Measurements from ENCODE around the gene SRC.
A peak's percentile ranks its signal among the peaks of the same experiment; 100 is the strongest.

Gene SRC

GRCh38 chr20:37382482-37383120, 36.7 kb downstream of the SRC start:
- no peak for DNase-seq (ENCODE audit: low read depth in 3 of 3)

- DNase-seq (ENCODE audit: low read depth in 3 of 3), result peak in 1 of 3 experiments; percentile 23
Measured at GRCh38 chr20:37383229-37383989, 37.5 kb downstream of the SRC start.

GRCh38 chr20:37384683-37385174, 38.8 kb downstream of the SRC start:
- DNase-seq (ENCODE audit: low read depth in 3 of 3), result peak; percentile 61 to 74 (median 70)

GRCh38 chr20:37385176-37385575, 39.2 kb downstream of the SRC start:
- DNase-seq (ENCODE audit: low read depth in 3 of 3), result no peak

GRCh38 chr20:37385659-37386504, 39.9 kb downstream of the SRC start:
- no peak for DNase-seq (ENCODE audit: low read depth in 3 of 3)

- DNase-seq (ENCODE audit: low read depth in 3 of 3), result no peak
Measured at GRCh38 chr20:37386505-37387251, 40.7 kb downstream of the SRC start.

GRCh38 chr20:37387519-37388269, 41.8 kb downstream of the SRC start:
- no peak for DNase-seq (ENCODE audit: low read depth in 3 of 3)

- no peak for DNase-seq (ENCODE audit: low read depth in 3 of 3)
Measured at GRCh38 chr20:37388831-37389230, 42.9 kb downstream of the SRC start.

- DNase-seq (ENCODE audit: low read depth in 3 of 3), result no peak
Measured at GRCh38 chr20:37389241-37389747, 43.4 kb downstream of the SRC start.

GRCh38 chr20:37389844-37390275, 43.9 kb downstream of the SRC start:
- no peak for DNase-seq (ENCODE audit: low read depth in 3 of 3)

- DNase-seq (ENCODE audit: low read depth in 3 of 3), result no peak
Measured at GRCh38 chr20:37390503-37390890, 44.6 kb downstream of the SRC start.

- DNase-seq (ENCODE audit: low read depth in 3 of 3), result no peak
Measured at GRCh38 chr20:37390891-37391525, 45.1 kb downstream of the SRC start.

- peak in 1 of 3 experiments; percentile 23 for DNase-seq (ENCODE audit: low read depth in 3 of 3)
Measured at GRCh38 chr20:37392441-37393195, 46.7 kb downstream of the SRC start.

- DNase-seq (ENCODE audit: low read depth in 3 of 3), result no peak
Measured at GRCh38 chr20:37393196-37393862, 47.4 kb downstream of the SRC start.

- no peak for DNase-seq (ENCODE audit: low read depth in 3 of 3)
Measured at GRCh38 chr20:37393863-37394542, 48.1 kb downstream of the SRC start.

GRCh38 chr20:37394543-37395409, 48.8 kb downstream of the SRC start:
- DNase-seq (ENCODE audit: low read depth in 3 of 3), result no peak

GRCh38 chr20:37395410-37395797, 49.5 kb downstream of the SRC start:
- no peak for DNase-seq (ENCODE audit: low read depth in 3 of 3)

Data from stimulated activated CD4-positive, alpha-beta T cell treated with anti-CD3 and anti-CD28 coated beads, TNF-alpha, amount 100 ng/mL, for 24 hours (primary cell).